ENCODE measurements around the gene MARCHF7. TPM values are rescaled to one million over a fixed set of nuclear protein-coding genes. Genes with fewer than 3 reads are reported as not detected.
"Not testable (repeated sequence)": the region's sequence is repeated elsewhere in the genome, so short reads cannot be mapped to it uniquely, and the experiment has no call there.

The MARCHF7 gene
- total RNA-seq = 10 to 100 TPM; 70.6 to 79.5 TPM

GRCh38 chr2:159712143-159712928 is at the start of gene MARCHF7:
Gene MARCHF7, plus strand, starts transcription at chr2:159712506. Its CDS starts 16,517 bp downstream, at chr2:159729023.
- H3K36me3 ChIP-seq = peaks cover 18% of the 10 kb centered on the region
- TF ChIP-seq CTCF (IDR thresholded peaks at IDR 0.05) = peak; percentile 24 to 69
- peaks cover 0 to 52% of the 10 kb centered on the region in 2 donors for H3K4me1 ChIP-seq
- H3K9me3 ChIP-seq = no peaks in the 10 kb centered on the region
- peak within 1 kb of the TSS; percentile 97 to 99 for H3K27ac ChIP-seq
- no peaks in the 10 kb centered on the region for H3K27me3 ChIP-seq
- DNase-seq (ENCODE audit: low spot score) = peak; percentile 96
- peak within 1 kb of the TSS; percentile 75 to 97 for H3K4me3 ChIP-seq

GRCh38 chr2:159667423-159667822 is 44.9 kb upstream of the MARCHF7 start:
- not testable (repeated sequence) for H3K4me1 ChIP-seq; H3K27ac ChIP-seq; H3K9me3 ChIP-seq; DNase-seq (ENCODE audit: low spot score); H3K4me3 ChIP-seq; H3K36me3 ChIP-seq; H3K27me3 ChIP-seq

GRCh38 chr2:159671047-159671446 is 41.3 kb upstream of the MARCHF7 start:
- no peaks in the 10 kb centered on the region for H3K4me1 ChIP-seq
- H3K36me3 ChIP-seq = no peaks in the 10 kb centered on the region
- no peaks in the 10 kb centered on the region for H3K9me3 ChIP-seq
- DNase-seq (ENCODE audit: low spot score) = no peak
- no peak for TF ChIP-seq CTCF (IDR thresholded peaks at IDR 0.05)
- H3K4me3 ChIP-seq = no peak overlapping the region
- no peak overlapping the region for H3K27ac ChIP-seq
- no peaks in the 10 kb centered on the region for H3K27me3 ChIP-seq

GRCh38 chr2:159677654-159678053 is 34.7 kb upstream of the MARCHF7 start:
- Histone ChIP-seq H3K27ac (no peak overlapping the region), H3K4me1 (no peaks in the 10 kb centered on the region), H3K9me3 (no peaks in the 10 kb centered on the region), H3K4me3 (no peak overlapping the region), H3K36me3 (no peaks in the 10 kb centered on the region), H3K27me3 (no peaks in the 10 kb centered on the region)
- DNase-seq (ENCODE audit: low spot score) = no peak
- TF ChIP-seq CTCF (IDR thresholded peaks at IDR 0.05) = peak in 1 of 2 donors; percentile 56

GRCh38 chr2:159680692-159681091 is 31.6 kb upstream of the MARCHF7 start:
- Histone ChIP-seq H3K27me3 (no peaks in the 10 kb centered on the region), H3K36me3 (no peaks in the 10 kb centered on the region), H3K27ac (no peak overlapping the region), H3K4me3 (no peak overlapping the region), H3K9me3 (no peaks in the 10 kb centered on the region), H3K4me1 (no peaks in the 10 kb centered on the region)
- no peak for DNase-seq (ENCODE audit: low spot score)
- TF ChIP-seq CTCF (IDR thresholded peaks at IDR 0.05) = no peak

GRCh38 chr2:159683817-159684216 is 28.5 kb upstream of the MARCHF7 start:
- no peaks in the 10 kb centered on the region for H3K4me1 ChIP-seq
- DNase-seq (ENCODE audit: low spot score) = no peak
- H3K36me3 ChIP-seq = no peaks in the 10 kb centered on the region
- no peaks in the 10 kb centered on the region for H3K9me3 ChIP-seq
- no peak overlapping the region for H3K4me3 ChIP-seq
- TF ChIP-seq CTCF (IDR thresholded peaks at IDR 0.05) = no peak
- H3K27ac ChIP-seq = no peak overlapping the region
- no peaks in the 10 kb centered on the region for H3K27me3 ChIP-seq
